GM19455 (cell line): ENCODE results near the gene FCER1G.
"Not testable (repeated sequence)": the region's sequence is repeated elsewhere in the genome, so short reads cannot be mapped to it uniquely, and the experiment has no call there.

ENCODE experiments used
- ATAC-seq: cut with Tn5 transposase; IDR thresholded peaks from one replicate; pipeline ENCODE4 v1.9.1; 2021; ENCODE audit not compliant: unreplicated experiment

FCER1G gene

GRCh38 chr1:161228032-161228431 is 12.9 kb downstream of the FCER1G start:
- ATAC-seq, result no peak

GRCh38 chr1:161229896-161230295 is 14.8 kb downstream of the FCER1G start:
- no peak for ATAC-seq

GRCh38 chr1:161230762-161231161 is 15.7 kb downstream of the FCER1G start:
- ATAC-seq, result no peak

- ATAC-seq, result no peak
Measured at GRCh38 chr1:161233102-161233501, 18.0 kb downstream of the FCER1G start.

- ATAC-seq, result no peak
Measured at GRCh38 chr1:161235957-161236775, 21.1 kb downstream of the FCER1G start.

- no peak for ATAC-seq
Measured at GRCh38 chr1:161238039-161238473, 23.0 kb downstream of the FCER1G start, which contains the start of gene NR1I3. NR1I3 (minus strand) TSS chr1:161238203; CDS start chr1:161236565, 1,638 bp downstream.

- no peak for ATAC-seq
Measured at GRCh38 chr1:161241682-161242081, 26.6 kb downstream of the FCER1G start.

GRCh38 chr1:161242313-161242712 is 27.2 kb downstream of the FCER1G start:
- no peak for ATAC-seq

- no peak for ATAC-seq
Measured at GRCh38 chr1:161244888-161245287, 29.8 kb downstream of the FCER1G start.

GRCh38 chr1:161250100-161250499 is 35.0 kb downstream of the FCER1G start:
- ATAC-seq, result not testable (repeated sequence)

GRCh38 chr1:161250829-161251228 is 35.7 kb downstream of the FCER1G start:
- no peak for ATAC-seq

GRCh38 chr1:161251579-161251978 is 36.5 kb downstream of the FCER1G start:
- ATAC-seq, result no peak

GRCh38 chr1:161255302-161255701 is 40.2 kb downstream of the FCER1G start:
- not testable (repeated sequence) for ATAC-seq

GRCh38 chr1:161255955-161256520 is 40.9 kb downstream of the FCER1G start:
- not testable (repeated sequence) for ATAC-seq

GRCh38 chr1:161257109-161257508 is 42.0 kb downstream of the FCER1G start:
- ATAC-seq, result not testable (repeated sequence)

GRCh38 chr1:161258439-161259344 is 43.6 kb downstream of the FCER1G start, which contains the start of gene PCP4L1:
PCP4L1 (plus strand) TSS chr1:161258745; CDS start chr1:161258975, 230 bp downstream.
- no peak for ATAC-seq

- no peak for ATAC-seq
Measured at GRCh38 chr1:161259345-161259702, 44.2 kb downstream of the FCER1G start.

- ATAC-seq, result no peak
Measured at GRCh38 chr1:161259765-161260164, 44.7 kb downstream of the FCER1G start.

GRCh38 chr1:161260376-161261260 is 45.5 kb downstream of the FCER1G start:
- ATAC-seq, result no peak
